ENCODE data around the gene ATP2B2.
"Not testable (repeated sequence)": the region's sequence is repeated elsewhere in the genome, so short reads cannot be mapped to it uniquely, and the experiment has no call there.

The ATP2B2 gene

DNA sequence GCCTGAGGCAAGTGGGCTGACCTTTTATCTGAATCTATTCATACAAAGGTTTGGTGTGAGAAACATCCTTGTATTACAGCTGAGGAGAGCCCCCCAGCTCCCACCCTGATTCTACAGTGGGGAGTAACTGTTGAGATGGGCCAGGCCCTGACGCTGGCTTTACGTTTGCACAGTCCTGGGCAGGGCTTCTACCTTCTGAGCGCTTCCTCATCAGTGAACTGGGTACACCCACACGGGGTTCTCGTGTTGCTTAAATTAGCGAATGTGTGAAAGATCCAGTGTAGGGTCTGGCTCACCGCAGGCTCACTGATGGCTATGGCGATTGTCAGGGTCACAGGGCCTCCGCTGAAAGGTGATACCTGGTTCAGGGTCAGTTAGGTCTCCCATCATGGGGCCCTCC, 205.3 kb downstream of the ATP2B2 start:
- TF ChIP-seq, protein P1, sequence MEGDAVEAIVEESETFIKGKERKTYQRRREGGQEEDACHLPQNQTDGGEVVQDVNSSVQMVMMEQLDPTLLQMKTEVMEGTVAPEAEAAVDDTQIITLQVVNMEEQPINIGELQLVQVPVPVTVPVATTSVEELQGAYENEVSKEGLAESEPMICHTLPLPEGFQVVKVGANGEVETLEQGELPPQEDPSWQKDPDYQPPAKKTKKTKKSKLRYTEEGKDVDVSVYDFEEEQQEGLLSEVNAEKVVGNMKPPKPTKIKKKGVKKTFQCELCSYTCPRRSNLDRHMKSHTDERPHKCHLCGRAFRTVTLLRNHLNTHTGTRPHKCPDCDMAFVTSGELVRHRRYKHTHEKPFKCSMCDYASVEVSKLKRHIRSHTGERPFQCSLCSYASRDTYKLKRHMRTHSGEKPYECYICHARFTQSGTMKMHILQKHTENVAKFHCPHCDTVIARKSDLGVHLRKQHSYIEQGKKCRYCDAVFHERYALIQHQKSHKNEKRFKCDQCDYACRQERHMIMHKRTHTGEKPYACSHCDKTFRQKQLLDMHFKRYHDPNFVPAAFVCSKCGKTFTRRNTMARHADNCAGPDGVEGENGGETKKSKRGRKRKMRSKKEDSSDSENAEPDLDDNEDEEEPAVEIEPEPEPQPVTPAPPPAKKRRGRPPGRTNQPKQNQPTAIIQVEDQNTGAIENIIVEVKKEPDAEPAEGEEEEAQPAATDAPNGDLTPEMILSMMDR (IDR thresholded peaks at IDR 0.05) = no peak
- DNase-seq (ENCODE audit: low spot score) = no peak
- no peak overlapping the region for H3K27ac ChIP-seq
- no peak overlapping the region for H3K4me3 ChIP-seq

DNA sequence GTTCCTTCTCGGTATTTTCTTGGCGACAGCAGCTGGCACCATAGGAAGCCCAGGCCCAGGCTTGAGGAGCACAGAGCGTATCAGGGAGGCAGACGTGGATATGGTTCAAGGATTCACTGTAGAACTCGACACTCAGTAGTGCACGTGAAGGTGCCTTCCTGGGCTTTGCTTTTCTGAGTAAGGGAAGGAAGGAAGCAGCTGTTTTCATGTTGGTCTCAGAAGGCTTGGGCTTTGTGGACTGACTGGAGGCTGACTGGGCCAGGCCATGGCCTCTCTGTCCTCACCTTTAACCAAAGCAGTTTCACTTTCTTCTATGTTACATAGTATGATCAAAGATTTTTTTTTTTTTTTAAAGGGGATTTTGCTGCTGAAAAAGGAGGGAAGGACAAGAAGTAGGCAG, 205.7 kb downstream of the ATP2B2 start:
- Histone ChIP-seq H3K27ac (no peak overlapping the region), H3K4me3 (no peak overlapping the region)
- TF ChIP-seq, protein P1 (IDR thresholded peaks at IDR 0.05) = no peak
- DNase-seq (ENCODE audit: low spot score) = no peak

DNA sequence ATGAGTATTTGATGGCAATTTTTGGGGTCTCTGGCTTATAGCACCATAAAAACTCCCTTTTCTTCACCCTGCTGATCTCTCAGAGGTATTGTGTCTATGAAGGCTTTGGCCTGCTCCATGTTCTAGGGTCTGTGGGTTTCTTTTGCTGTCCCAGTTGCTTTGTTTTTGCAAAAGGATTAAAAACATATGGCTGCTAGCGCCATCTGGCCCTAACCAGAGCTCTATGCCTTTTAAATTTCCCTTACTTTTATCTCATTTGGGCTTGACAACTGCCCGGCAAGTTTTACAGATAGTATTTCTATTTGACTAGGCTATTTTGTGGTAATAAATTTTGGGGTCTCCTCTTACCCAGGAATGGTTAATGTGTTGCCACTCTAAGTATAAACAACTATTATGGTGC, 206.2 kb downstream of the ATP2B2 start:
- TF ChIP-seq, protein P1 (IDR thresholded peaks at IDR 0.05) = no peak
- DNase-seq (ENCODE audit: low spot score) = no peak
- H3K4me3 ChIP-seq = no peak overlapping the region
- H3K27ac ChIP-seq = no peak overlapping the region

DNA sequence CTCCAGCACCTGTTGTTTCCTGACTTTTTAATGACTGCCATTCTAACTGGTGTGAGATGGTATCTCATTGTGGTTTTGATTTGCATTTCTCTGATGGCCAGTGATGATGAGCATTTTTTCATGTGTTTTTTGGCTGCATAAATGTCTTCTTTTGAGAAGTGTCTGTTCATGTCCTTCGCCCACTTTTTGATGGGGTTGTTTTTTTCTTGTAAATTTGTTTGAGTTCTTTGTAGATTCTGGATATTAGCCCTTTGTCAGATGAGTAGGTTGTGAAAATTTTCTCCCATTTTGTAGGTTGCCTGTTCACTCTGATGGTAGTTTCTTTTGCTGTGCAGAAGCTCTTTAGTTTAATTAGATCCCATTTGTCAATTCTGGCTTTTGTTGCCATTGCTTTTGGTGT, 207.3 kb downstream of the ATP2B2 start:
- H3K4me3 ChIP-seq; DNase-seq (ENCODE audit: low spot score); H3K27ac ChIP-seq: not testable (repeated sequence)

DNA sequence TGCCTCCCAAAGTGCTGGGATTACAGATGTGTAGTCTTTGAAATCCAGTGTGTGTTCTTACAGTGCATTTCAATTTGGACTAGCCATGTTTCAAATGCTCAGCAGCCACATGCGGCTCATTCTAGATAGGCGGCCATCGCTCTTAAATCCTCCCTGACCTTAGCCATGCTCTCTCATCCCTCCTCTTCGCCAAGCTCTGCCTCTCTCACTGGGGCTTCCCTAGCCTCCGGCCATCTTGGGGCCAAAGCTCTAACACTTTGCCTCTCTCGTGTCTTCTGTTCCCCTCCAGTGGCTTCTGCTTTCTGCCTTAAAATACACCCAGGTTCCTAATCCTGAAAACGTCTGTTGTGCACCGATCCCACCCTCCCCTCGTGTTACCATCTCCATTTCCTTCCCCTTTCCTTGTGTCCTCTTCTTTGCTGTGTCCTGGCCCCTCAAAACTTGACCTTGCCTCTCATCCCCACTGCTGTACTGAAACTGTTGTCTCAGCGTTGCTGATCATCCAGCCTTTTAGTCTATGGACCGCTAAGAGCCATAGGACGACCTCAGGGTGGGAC, 211.3 kb downstream of the ATP2B2 start:
- no peak overlapping the region for H3K27ac ChIP-seq
- TF ChIP-seq, protein P1 (IDR thresholded peaks at IDR 0.05) = no peak
- no peak for DNase-seq (ENCODE audit: low spot score)
- no peak overlapping the region for H3K4me3 ChIP-seq

DNA sequence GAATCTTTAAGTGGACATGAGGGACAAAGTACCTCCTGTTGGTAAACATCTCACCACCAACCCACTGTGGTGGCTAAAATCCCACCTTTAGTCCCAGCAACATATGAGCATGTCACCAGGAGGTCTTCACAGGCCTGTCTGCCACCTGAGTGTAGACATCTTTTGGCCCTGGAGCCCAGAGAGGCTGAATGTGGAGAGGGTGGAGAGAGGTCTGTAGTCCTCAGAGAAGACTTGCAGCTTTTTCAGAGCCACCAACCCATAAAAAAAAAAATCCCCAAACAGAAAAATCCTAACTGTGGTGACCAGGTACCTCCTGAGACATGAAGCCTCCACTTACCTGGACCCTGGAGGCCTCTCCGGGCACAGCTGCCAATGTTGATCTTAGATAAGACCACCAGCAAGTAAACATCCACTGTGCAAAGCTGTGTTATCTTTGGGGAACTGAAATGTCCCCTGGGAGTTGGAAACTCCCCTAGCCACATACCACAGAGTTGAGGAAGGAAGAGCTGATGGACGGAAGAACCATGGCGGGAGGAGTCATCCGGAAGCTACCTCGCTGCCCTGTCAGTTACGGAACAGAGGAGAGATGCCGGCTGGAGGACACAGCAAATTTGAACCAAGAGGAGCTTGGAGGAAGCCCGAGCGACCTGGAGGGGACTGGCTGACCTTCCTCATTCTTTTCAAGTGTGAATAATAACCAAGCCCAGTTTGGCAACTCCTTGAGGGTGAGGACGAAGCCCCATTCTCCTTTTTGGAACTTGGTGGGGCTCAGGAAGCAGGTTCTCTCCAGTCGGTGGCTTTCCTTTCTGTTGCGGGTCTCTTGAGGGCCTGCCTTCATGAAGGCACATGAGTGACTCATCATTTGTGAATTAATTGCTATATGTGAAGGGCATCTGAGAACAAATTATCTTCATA, 212.6 kb downstream of the ATP2B2 start, which contains the start of gene GHRL:
TSS of gene GHRL (minus strand) at position 443 of the 915 bp plus-strand sequence. CDS start 2,767 bp downstream, outside the sequence.
- TF ChIP-seq, protein P1 (IDR thresholded peaks at IDR 0.05) = no peak
- H3K27ac ChIP-seq = no peak within 1 kb of the TSS
- H3K4me3 ChIP-seq = no peak within 1 kb of the TSS
- no peak for DNase-seq (ENCODE audit: low spot score)

DNA sequence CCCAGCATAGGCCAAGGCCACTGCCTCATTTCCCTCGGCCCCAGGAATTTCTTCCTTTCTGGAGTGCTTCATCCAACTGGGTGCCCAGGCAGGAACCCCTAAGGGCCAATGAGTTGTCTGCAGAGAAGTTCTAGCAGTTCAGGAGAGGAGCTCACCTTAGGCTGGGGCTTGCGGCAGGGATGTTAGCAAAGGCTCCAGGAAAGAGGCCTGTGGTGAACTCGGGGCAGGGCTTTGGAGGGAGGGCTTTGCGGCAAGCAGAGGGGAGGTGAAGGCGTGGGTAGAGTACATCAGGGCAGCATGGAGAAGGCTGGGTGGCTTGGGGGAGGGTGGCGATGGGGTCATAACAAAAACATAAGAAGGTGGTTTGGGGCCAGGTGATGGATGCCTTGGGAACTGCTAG, 213.7 kb downstream of the ATP2B2 start:
- DNase-seq (ENCODE audit: low spot score) = no peak
- no peak overlapping the region for H3K27ac ChIP-seq
- TF ChIP-seq, protein P1 (IDR thresholded peaks at IDR 0.05) = no peak

More for the DNA sequence above, 213.7 kb downstream of the ATP2B2 start:
- H3K4me3 ChIP-seq = no peak overlapping the region

Measured in coronary artery (tissue), 2 donors.